ENCODE data around the gene ZEB2.

DNA sequence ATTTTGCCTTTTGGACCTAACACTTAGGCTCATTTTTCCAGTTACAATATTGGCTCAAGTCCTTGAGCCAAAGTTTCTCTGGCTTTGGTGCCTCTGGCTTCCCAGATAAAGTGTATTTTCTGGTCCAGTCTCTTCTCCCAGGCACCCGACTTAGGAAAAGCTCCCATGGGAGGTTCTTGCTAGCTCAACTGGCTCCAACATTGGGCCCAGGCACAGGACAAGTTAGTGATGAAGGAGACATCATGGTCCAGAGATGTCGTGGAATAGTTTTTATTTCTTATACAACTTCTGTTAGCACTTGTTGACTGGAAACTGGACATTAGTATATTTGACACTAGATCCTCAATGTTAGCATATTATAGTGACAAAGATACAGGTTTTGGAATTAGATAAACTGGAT, 8.2 kb upstream of the ZEB2 start:
- TF ChIP-seq, protein P1, sequence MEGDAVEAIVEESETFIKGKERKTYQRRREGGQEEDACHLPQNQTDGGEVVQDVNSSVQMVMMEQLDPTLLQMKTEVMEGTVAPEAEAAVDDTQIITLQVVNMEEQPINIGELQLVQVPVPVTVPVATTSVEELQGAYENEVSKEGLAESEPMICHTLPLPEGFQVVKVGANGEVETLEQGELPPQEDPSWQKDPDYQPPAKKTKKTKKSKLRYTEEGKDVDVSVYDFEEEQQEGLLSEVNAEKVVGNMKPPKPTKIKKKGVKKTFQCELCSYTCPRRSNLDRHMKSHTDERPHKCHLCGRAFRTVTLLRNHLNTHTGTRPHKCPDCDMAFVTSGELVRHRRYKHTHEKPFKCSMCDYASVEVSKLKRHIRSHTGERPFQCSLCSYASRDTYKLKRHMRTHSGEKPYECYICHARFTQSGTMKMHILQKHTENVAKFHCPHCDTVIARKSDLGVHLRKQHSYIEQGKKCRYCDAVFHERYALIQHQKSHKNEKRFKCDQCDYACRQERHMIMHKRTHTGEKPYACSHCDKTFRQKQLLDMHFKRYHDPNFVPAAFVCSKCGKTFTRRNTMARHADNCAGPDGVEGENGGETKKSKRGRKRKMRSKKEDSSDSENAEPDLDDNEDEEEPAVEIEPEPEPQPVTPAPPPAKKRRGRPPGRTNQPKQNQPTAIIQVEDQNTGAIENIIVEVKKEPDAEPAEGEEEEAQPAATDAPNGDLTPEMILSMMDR (IDR thresholded peaks at IDR 0.05), result no peak
- no peak for TF ChIP-seq POLR2A (IDR thresholded peaks at IDR 0.05)
- TF ChIP-seq EP300 (IDR thresholded peaks at IDR 0.05), result no peak
